PC-9 (cell line): ENCODE measurements around the gene FUT3.

Source experiments
- CTCF ChIP-seq: fragments of 200-600 bp; sonication (generic); conservative IDR thresholded peaks from 2 replicates; pipeline ENCODE4 v1.6.1; 2017; ENCODE audit warnings: mixed run types, antibody characterized with exemption, mild to moderate bottlenecking, moderate library complexity
- EZH2 ChIP-seq: fragments of 200-600 bp; sonication (generic); IDR thresholded peaks from 2 replicates; pipeline ENCODE4 v1.8.0; 2017; ENCODE audit warnings: antibody characterized with exemption, low read depth

- TF ChIP-seq EZH2 (no peak), CTCF (no peak)
Measured at GRCh38 chr19:5839065-5840017, 11.9 kb downstream of the FUT3 start, which contains the start of gene FUT6.
